Measurements from ENCODE around the gene SCUBE3.

Gene SCUBE3

DNA sequence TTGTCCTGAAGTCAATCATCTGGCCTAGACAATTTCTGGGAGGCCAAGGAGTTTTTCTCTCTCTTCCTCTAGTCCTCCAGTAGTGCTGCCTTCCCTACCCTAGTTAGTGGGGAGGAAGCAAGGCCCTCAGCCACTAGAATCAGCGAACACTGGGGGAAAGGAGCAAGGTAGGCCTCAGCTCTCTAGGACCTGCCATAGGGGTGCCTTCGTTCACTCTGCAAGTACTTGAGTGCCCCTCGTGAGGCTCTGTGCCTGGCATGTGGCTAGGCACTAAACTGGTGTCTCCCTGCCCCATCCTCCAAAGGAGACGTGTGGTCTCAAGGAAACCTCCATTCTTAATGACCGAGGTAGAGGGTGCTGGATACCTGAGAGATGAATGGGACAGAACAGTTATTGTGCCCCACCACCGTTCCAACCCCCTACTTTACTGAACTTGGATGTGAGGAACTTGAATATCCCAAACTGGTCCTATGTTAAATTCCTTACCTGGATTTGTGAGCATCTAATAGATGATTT is 84.9 kb downstream of the SCUBE3 start:
- H3K4me3 ChIP-seq (replicated peaks in 1 of 2; ENCODE audit: low read depth in 2 of 2, low read length in 2 of 2), result no peak overlapping the region
- TF ChIP-seq CTCF (IDR thresholded peaks at IDR 0.05; ENCODE audit: low read depth, low read length), result no peak
- DNase-seq (ENCODE audit: low read depth in 2 of 2), result no peak

GRCh38 chr6:35299674-35300073 is 85.9 kb downstream of the SCUBE3 start:
- DNase-seq (ENCODE audit: low read depth in 2 of 2), result no peak
- no peak for TF ChIP-seq CTCF (IDR thresholded peaks at IDR 0.05; ENCODE audit: low read depth, low read length)

GRCh38 chr6:35300848-35301247 is 87.1 kb downstream of the SCUBE3 start:
- H3K4me3 ChIP-seq (replicated peaks in 1 of 2; ENCODE audit: low read depth in 2 of 2, low read length in 2 of 2), result no peak overlapping the region
- DNase-seq (ENCODE audit: low read depth in 2 of 2), result no peak
- no peak for TF ChIP-seq CTCF (IDR thresholded peaks at IDR 0.05; ENCODE audit: low read depth, low read length)

More at GRCh38 chr6:35299674-35300073, 85.9 kb downstream of the SCUBE3 start:
- H3K4me3 ChIP-seq (replicated peaks in 1 of 2; ENCODE audit: low read depth in 2 of 2, low read length in 2 of 2), result no peak overlapping the region
